Measurements from ENCODE around the gene SMTN. TPM values are rescaled to one million over a fixed set of nuclear protein-coding genes. Genes with fewer than 3 reads are reported as not detected.

The SMTN gene
- total RNA-seq, 4 donors from 2014 or later: 171 to 341 (median 219) TPM

DNA sequence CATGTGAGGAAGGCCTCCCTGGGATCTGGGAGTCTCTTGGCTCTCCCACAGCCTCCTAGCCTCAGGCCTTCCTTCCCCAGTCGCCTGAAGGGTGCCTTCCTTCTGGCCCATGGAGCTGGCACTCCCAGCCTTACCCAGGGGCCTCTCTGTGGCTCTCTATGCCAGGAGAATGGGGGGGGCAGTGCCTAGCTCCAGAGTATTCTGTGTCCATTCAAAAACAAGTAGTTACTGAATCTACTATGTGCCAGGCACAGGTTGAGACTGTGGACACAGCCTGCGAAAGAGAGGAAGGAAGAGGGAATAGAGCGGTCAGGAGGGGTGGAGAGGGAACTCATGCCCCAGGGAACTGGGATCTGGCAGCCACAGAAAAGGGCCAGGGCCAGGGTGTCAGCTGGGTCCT lies 61.9 kb downstream of the SMTN start:
- WGBS, 2 donors (ENCODE audit: low coverage in 1 of 2): 70 to 90% methylated on average over 3 of the region's 3 CpGs
- TF ChIP-seq, protein P1, sequence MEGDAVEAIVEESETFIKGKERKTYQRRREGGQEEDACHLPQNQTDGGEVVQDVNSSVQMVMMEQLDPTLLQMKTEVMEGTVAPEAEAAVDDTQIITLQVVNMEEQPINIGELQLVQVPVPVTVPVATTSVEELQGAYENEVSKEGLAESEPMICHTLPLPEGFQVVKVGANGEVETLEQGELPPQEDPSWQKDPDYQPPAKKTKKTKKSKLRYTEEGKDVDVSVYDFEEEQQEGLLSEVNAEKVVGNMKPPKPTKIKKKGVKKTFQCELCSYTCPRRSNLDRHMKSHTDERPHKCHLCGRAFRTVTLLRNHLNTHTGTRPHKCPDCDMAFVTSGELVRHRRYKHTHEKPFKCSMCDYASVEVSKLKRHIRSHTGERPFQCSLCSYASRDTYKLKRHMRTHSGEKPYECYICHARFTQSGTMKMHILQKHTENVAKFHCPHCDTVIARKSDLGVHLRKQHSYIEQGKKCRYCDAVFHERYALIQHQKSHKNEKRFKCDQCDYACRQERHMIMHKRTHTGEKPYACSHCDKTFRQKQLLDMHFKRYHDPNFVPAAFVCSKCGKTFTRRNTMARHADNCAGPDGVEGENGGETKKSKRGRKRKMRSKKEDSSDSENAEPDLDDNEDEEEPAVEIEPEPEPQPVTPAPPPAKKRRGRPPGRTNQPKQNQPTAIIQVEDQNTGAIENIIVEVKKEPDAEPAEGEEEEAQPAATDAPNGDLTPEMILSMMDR (IDR thresholded peaks at IDR 0.05): no peak
- TF ChIP-seq POLR2A (IDR thresholded peaks at IDR 0.05) (no peak), POLR2AphosphoS5 (IDR thresholded peaks at IDR 0.05) (no peak), EP300 (IDR thresholded peaks at IDR 0.05; ENCODE audit: low read depth) (no peak)
- no peak for DNase-seq
- in situ Hi-C loops (cut with MboI; ENCODE audit: low pct_ligation_motif_present in 1 of 4, low pct_unique_long_range_greater_than_20kb in 1 of 4, low sequenced_read_pairs in 3 of 4) (no loop called here), intact Hi-C loops (cut with DNase I; ENCODE audit: low total_unique reads) (no loop called here)
- H3K36me3 ChIP-seq: no peaks in the 10 kb centered on the region
- H3K4me3 ChIP-seq: no peak overlapping the region
- H3K27me3 ChIP-seq: peaks cover 3% of the 10 kb centered on the region
- no peaks in the 10 kb centered on the region for H3K4me1 ChIP-seq
- H3K9me3 ChIP-seq: peaks cover 0 to 8% of the 10 kb centered on the region in 2 donors
- H3K27ac ChIP-seq: no peak overlapping the region

DNA sequence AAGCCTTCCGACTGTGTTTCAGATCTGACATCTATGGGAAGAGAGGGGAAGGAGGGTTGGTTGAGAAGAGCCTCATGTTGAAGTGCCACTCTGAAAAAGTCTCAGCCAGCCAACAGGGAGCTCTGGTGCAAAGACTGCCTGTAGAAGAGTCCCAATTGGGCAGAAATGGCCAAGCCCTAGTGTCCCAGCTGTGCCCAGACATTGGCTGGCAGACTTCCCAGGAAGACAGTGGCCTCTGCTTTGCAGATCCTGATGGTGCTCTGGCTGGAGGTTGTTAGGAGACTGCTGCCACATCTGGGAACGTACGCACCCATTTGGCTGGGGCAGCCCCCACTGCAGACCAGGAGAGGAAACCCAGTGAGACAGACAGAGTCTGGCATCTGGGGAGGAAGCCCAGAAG lies 62.4 kb downstream of the SMTN start:
- H3K4me3 ChIP-seq: no peak overlapping the region
- intact Hi-C loops (cut with DNase I; ENCODE audit: low total_unique reads): no loop called here
- H3K27ac ChIP-seq: no peak overlapping the region
- TF ChIP-seq POLR2AphosphoS5 (IDR thresholded peaks at IDR 0.05) (no peak), POLR2A (IDR thresholded peaks at IDR 0.05) (no peak)
- no peaks in the 10 kb centered on the region for H3K27me3 ChIP-seq
- H3K36me3 ChIP-seq: no peaks in the 10 kb centered on the region
- no peaks in the 10 kb centered on the region for H3K4me1 ChIP-seq
- in situ Hi-C loops (cut with MboI; ENCODE audit: low pct_ligation_motif_present in 1 of 4, low pct_unique_long_range_greater_than_20kb in 1 of 4, low sequenced_read_pairs in 3 of 4): no loop called here
- no peak for DNase-seq
- H3K9me3 ChIP-seq: peaks cover 0 to 8% of the 10 kb centered on the region in 2 donors
- 57 to 96% methylated on average over 1 to 3 of the region's 3 CpGs for WGBS, 2 donors (ENCODE audit: low coverage in 1 of 2)

DNA sequence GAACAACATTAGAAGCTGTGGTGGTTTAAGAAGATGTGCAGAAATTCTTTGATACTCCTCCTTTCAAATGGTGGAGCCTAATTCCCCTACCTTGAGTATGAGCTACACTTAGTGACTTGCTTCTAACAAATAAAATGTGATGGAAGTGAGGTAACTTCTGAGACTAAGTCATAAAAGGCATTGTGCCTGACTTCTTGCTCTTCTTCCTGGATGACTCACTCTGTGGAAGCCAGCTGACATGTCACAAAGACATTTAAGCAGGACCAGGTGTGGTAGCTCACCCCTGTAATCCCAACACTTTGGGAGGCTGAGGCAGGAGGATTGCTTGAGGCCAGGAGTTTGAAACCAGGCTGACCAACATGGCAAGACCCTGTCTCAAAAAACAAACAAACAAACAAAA lies 63.1 kb downstream of the SMTN start:
- H3K4me3 ChIP-seq: no peak overlapping the region

DNA sequence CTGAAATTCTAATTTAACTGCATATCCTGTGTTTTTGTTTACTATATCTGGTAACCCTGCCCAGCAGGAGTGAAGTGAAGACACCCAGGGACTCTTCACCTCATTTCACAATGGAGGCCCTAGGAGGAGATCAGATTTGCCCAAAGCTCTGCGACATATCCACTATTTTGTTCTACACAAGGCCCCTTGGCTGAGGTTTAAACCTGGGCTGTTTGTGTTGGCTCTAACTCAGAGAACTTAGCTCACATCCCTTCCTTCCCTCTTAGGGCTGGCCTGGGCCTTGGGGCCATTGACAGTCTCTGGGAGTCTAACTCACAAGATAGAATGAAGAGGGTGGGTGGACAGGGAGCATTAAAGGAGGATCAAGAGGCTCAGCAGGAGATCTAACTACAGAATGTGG lies 67.4 kb downstream of the SMTN start:
- Histone ChIP-seq H3K4me3 (no peak overlapping the region), H3K27me3 (no peaks in the 10 kb centered on the region), H3K9me3 (peaks cover 0 to 8% of the 10 kb centered on the region in 2 donors), H3K4me1 (peaks cover 0 to 8% (median 0%) of the 10 kb centered on the region in 4 donors), H3K36me3 (no peaks in the 10 kb centered on the region), H3K27ac (peak overlapping the region in 3 of 4 donors; percentile 2 to 75 (median 25))
- WGBS, 2 donors (ENCODE audit: low coverage in 1 of 2): 83% methylated on average over 1 of the region's 1 CpG; no CpG with 5 or more reads in 1 of the 2 donors
- intact Hi-C loops (cut with DNase I; ENCODE audit: low total_unique reads) (no loop called here), in situ Hi-C loops (cut with MboI; ENCODE audit: low pct_ligation_motif_present in 1 of 4, low pct_unique_long_range_greater_than_20kb in 1 of 4, low sequenced_read_pairs in 3 of 4) (no loop called here)
- DNase-seq: no peak
- TF ChIP-seq, protein P1 (IDR thresholded peaks at IDR 0.05): no peak
- no peak for TF ChIP-seq EP300 (IDR thresholded peaks at IDR 0.05; ENCODE audit: low read depth)
- no peak for TF ChIP-seq POLR2AphosphoS5 (IDR thresholded peaks at IDR 0.05)
- TF ChIP-seq POLR2A (IDR thresholded peaks at IDR 0.05): no peak

More for the DNA sequence above, 63.1 kb downstream of the SMTN start:
- peaks cover 0 to 7% (median 0%) of the 10 kb centered on the region in 4 donors for H3K4me1 ChIP-seq
- peaks cover 0 to 8% of the 10 kb centered on the region in 2 donors for H3K9me3 ChIP-seq
- DNase-seq: no peak
- H3K27me3 ChIP-seq: no peaks in the 10 kb centered on the region
- in situ Hi-C loops (cut with MboI; ENCODE audit: low pct_ligation_motif_present in 1 of 4, low pct_unique_long_range_greater_than_20kb in 1 of 4, low sequenced_read_pairs in 3 of 4) (no loop called here), intact Hi-C loops (cut with DNase I; ENCODE audit: low total_unique reads) (no loop called here)
- no peaks in the 10 kb centered on the region for H3K36me3 ChIP-seq
- H3K27ac ChIP-seq: no peak overlapping the region
- TF ChIP-seq, protein P1 (IDR thresholded peaks at IDR 0.05): no peak
- TF ChIP-seq POLR2AphosphoS5 (IDR thresholded peaks at IDR 0.05) (no peak), EP300 (IDR thresholded peaks at IDR 0.05; ENCODE audit: low read depth) (no peak), POLR2A (IDR thresholded peaks at IDR 0.05) (no peak)
